Measurements from ENCODE around the gene MIB2.
"Not testable (repeated sequence)": the region's sequence is repeated elsewhere in the genome, so short reads cannot be mapped to it uniquely, and the experiment has no call there.

DNA sequence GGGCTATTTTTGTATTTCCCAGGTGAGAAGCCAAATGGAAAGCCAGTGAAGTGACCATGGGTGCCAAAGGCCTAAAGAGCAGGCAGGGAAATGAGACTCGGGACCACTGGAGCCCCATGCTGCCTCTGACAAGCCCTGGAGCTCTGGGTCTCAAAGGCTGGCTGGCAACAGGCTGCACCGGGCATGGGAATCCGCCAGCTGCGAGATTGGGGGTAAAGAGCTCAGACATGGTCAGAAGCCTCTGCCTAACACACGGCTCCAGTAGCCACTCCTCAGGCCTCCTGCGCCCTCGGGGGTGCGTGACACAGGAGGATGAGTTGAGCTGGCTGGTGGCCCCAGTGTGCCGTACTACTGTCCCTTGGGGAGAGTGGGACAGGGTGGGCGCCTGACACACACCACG, 49.0 kb downstream of the MIB2 start:
- TF ChIP-seq, protein P1, sequence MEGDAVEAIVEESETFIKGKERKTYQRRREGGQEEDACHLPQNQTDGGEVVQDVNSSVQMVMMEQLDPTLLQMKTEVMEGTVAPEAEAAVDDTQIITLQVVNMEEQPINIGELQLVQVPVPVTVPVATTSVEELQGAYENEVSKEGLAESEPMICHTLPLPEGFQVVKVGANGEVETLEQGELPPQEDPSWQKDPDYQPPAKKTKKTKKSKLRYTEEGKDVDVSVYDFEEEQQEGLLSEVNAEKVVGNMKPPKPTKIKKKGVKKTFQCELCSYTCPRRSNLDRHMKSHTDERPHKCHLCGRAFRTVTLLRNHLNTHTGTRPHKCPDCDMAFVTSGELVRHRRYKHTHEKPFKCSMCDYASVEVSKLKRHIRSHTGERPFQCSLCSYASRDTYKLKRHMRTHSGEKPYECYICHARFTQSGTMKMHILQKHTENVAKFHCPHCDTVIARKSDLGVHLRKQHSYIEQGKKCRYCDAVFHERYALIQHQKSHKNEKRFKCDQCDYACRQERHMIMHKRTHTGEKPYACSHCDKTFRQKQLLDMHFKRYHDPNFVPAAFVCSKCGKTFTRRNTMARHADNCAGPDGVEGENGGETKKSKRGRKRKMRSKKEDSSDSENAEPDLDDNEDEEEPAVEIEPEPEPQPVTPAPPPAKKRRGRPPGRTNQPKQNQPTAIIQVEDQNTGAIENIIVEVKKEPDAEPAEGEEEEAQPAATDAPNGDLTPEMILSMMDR (IDR thresholded peaks at IDR 0.05; ENCODE audit: poor library complexity): not testable (repeated sequence)
- TF ChIP-seq EZH2 (IDR thresholded peaks at IDR 0.05; ENCODE audit: borderline replicate concordance): not testable (repeated sequence)

All from hepatocyte (in vitro differentiated cells).